Activated naive CD8-positive, alpha-beta T cell (primary cell): ENCODE results near the gene TRMT112.

Experiments
- H3K27ac Mint-ChIP-seq: one replicate; pipeline ENCODE4 v1.8.0; 2021; ENCODE audit warnings: mixed read lengths
- H3K27me3 Mint-ChIP-seq: one replicate; pipeline ENCODE4 v1.8.0; 2021; ENCODE audit warnings: mixed read lengths
- H3K36me3 Mint-ChIP-seq: one replicate; pipeline ENCODE4 v1.8.0; 2021; ENCODE audit warnings: mixed read lengths
- H3K4me1 Mint-ChIP-seq: one replicate; pipeline ENCODE4 v1.8.0; 2021; ENCODE audit warnings: low read depth, mixed read lengths
- H3K4me3 Mint-ChIP-seq: one replicate; pipeline ENCODE4 v1.8.0; 2021; ENCODE audit warnings: mild to moderate bottlenecking, mixed read lengths
- H3K9me3 Mint-ChIP-seq: one replicate; pipeline ENCODE4 v1.8.0; 2021; ENCODE audit warnings: low read depth, mixed read lengths

TRMT112 gene

GRCh38 chr11:64355078-64355940 is 38.0 kb upstream of the TRMT112 start:
- Mint-ChIP-seq H3K4me3 (no peak overlapping the region), H3K27ac (no peak overlapping the region), H3K27me3 (no peaks in the 10 kb centered on the region), H3K9me3 (no peaks in the 10 kb centered on the region), H3K4me1 (peaks cover 23% of the 10 kb centered on the region), H3K36me3 (no peaks in the 10 kb centered on the region)

- no peaks in the 10 kb centered on the region for H3K36me3 Mint-ChIP-seq
- no peak overlapping the region for H3K27ac Mint-ChIP-seq
These were observed 36.6 kb upstream of the TRMT112 start for GRCh38 chr11:64353715-64354506.

GRCh38 chr11:64352995-64353714 is 35.8 kb upstream of the TRMT112 start:
- Mint-ChIP-seq H3K36me3 (no peaks in the 10 kb centered on the region), H3K27ac (no peak overlapping the region), H3K4me3 (no peak overlapping the region), H3K9me3 (no peaks in the 10 kb centered on the region), H3K4me1 (peaks cover 12% of the 10 kb centered on the region), H3K27me3 (no peaks in the 10 kb centered on the region)

More at GRCh38 chr11:64353715-64354506, 36.6 kb upstream of the TRMT112 start:
- Mint-ChIP-seq H3K4me3 (no peak overlapping the region), H3K4me1 (peaks cover 13% of the 10 kb centered on the region), H3K27me3 (no peaks in the 10 kb centered on the region), H3K9me3 (no peaks in the 10 kb centered on the region)

GRCh38 chr11:64352099-64352994 is 35.0 kb upstream of the TRMT112 start:
- H3K36me3 Mint-ChIP-seq = no peaks in the 10 kb centered on the region
- H3K4me1 Mint-ChIP-seq = peaks cover 4% of the 10 kb centered on the region
- no peak overlapping the region for H3K27ac Mint-ChIP-seq
- H3K4me3 Mint-ChIP-seq = no peak overlapping the region
- no peaks in the 10 kb centered on the region for H3K27me3 Mint-ChIP-seq
- H3K9me3 Mint-ChIP-seq = no peaks in the 10 kb centered on the region

GRCh38 chr11:64351136-64351631 is 33.8 kb upstream of the TRMT112 start:
- no peak overlapping the region for H3K27ac Mint-ChIP-seq
- no peaks in the 10 kb centered on the region for H3K4me1 Mint-ChIP-seq
- H3K36me3 Mint-ChIP-seq = no peaks in the 10 kb centered on the region
- H3K9me3 Mint-ChIP-seq = no peaks in the 10 kb centered on the region
- H3K27me3 Mint-ChIP-seq = no peaks in the 10 kb centered on the region
- no peak overlapping the region for H3K4me3 Mint-ChIP-seq

- Mint-ChIP-seq H3K27me3 (no peaks in the 10 kb centered on the region), H3K27ac (no peak overlapping the region), H3K36me3 (peaks cover 3% of the 10 kb centered on the region), H3K4me1 (peaks cover 3% of the 10 kb centered on the region), H3K9me3 (no peaks in the 10 kb centered on the region), H3K4me3 (no peak overlapping the region)
These were observed 32.0 kb upstream of the TRMT112 start for GRCh38 chr11:64349404-64349803.

- H3K4me3 Mint-ChIP-seq = no peak overlapping the region
- H3K27me3 Mint-ChIP-seq = no peaks in the 10 kb centered on the region
- peaks cover 3% of the 10 kb centered on the region for H3K4me1 Mint-ChIP-seq
- H3K27ac Mint-ChIP-seq = no peak overlapping the region
- peaks cover 3% of the 10 kb centered on the region for H3K36me3 Mint-ChIP-seq
- no peaks in the 10 kb centered on the region for H3K9me3 Mint-ChIP-seq
These were observed 31.6 kb upstream of the TRMT112 start for GRCh38 chr11:64349025-64349387.

GRCh38 chr11:64348383-64349024 is 31.1 kb upstream of the TRMT112 start:
- H3K27ac Mint-ChIP-seq = no peak overlapping the region
- H3K4me1 Mint-ChIP-seq = peaks cover 3% of the 10 kb centered on the region
- no peaks in the 10 kb centered on the region for H3K27me3 Mint-ChIP-seq
- H3K9me3 Mint-ChIP-seq = no peaks in the 10 kb centered on the region
- H3K36me3 Mint-ChIP-seq = peaks cover 3% of the 10 kb centered on the region
- no peak overlapping the region for H3K4me3 Mint-ChIP-seq

- H3K27me3 Mint-ChIP-seq = no peaks in the 10 kb centered on the region
- no peak overlapping the region for H3K4me3 Mint-ChIP-seq
- H3K4me1 Mint-ChIP-seq = peaks cover 5% of the 10 kb centered on the region
- H3K27ac Mint-ChIP-seq = peak overlapping the region; percentile 51
- H3K36me3 Mint-ChIP-seq = peaks cover 3% of the 10 kb centered on the region
- H3K9me3 Mint-ChIP-seq = no peaks in the 10 kb centered on the region
These were observed 30.0 kb upstream of the TRMT112 start for GRCh38 chr11:64347193-64347867.

GRCh38 chr11:64344787-64345186 is 27.4 kb upstream of the TRMT112 start:
- peaks cover 19% of the 10 kb centered on the region for H3K4me1 Mint-ChIP-seq
- H3K9me3 Mint-ChIP-seq = no peaks in the 10 kb centered on the region
- no peaks in the 10 kb centered on the region for H3K27me3 Mint-ChIP-seq
- H3K27ac Mint-ChIP-seq = no peak overlapping the region
- peaks cover 3% of the 10 kb centered on the region for H3K36me3 Mint-ChIP-seq
- H3K4me3 Mint-ChIP-seq = no peak overlapping the region

- Mint-ChIP-seq H3K4me3 (no peak overlapping the region), H3K36me3 (peaks cover 3% of the 10 kb centered on the region), H3K9me3 (no peaks in the 10 kb centered on the region), H3K27ac (no peak overlapping the region), H3K4me1 (peaks cover 27% of the 10 kb centered on the region), H3K27me3 (no peaks in the 10 kb centered on the region)
These were observed 26.6 kb upstream of the TRMT112 start for GRCh38 chr11:64343767-64344559.

GRCh38 chr11:64342869-64343745 is 25.7 kb upstream of the TRMT112 start:
- no peaks in the 10 kb centered on the region for H3K27me3 Mint-ChIP-seq
- no peak overlapping the region for H3K27ac Mint-ChIP-seq
- peaks cover 31% of the 10 kb centered on the region for H3K4me1 Mint-ChIP-seq
- peaks cover 3% of the 10 kb centered on the region for H3K36me3 Mint-ChIP-seq
- H3K4me3 Mint-ChIP-seq = no peak overlapping the region
- no peaks in the 10 kb centered on the region for H3K9me3 Mint-ChIP-seq
